ENCODE results near the gene ABHD16B.

DNA sequence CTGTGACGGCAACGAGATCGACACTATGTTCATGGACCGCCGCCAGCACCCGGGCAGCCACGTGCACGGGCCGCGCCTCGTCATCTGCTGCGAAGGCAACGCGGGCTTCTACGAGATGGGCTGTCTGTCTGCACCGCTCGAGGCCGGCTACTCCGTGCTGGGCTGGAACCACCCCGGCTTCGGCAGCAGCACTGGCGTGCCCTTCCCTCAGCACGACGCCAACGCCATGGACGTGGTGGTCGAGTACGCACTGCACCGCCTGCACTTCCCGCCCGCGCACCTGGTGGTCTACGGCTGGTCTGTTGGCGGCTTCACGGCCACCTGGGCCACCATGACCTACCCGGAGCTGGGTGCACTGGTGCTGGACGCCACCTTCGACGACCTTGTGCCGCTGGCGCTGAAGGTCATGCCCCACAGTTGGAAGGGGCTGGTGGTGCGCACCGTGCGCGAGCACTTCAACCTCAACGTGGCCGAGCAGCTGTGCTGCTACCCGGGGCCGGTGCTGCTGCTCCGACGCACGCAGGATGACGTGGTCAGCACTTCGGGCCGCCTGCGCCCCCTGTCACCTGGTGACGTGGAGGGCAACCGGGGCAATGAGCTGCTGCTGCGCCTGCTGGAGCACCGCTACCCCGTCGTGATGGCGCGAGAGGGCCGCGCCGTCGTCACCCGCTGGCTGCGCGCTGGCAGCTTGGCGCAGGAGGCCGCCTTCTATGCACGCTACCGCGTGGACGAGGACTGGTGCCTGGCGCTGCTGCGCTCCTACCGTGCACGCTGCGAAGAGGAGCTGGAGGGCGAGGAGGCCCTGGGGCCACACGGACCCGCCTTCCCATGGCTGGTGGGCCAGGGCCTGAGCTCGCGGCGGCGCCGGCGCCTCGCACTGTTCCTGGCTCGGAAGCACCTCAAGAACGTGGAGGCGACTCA, 943 bp downstream of the ABHD16B start:
- no peak for TF ChIP-seq EZH2 (IDR thresholded peaks at IDR 0.05; ENCODE audit: borderline replicate concordance, low read length)
- TF ChIP-seq, protein P1, sequence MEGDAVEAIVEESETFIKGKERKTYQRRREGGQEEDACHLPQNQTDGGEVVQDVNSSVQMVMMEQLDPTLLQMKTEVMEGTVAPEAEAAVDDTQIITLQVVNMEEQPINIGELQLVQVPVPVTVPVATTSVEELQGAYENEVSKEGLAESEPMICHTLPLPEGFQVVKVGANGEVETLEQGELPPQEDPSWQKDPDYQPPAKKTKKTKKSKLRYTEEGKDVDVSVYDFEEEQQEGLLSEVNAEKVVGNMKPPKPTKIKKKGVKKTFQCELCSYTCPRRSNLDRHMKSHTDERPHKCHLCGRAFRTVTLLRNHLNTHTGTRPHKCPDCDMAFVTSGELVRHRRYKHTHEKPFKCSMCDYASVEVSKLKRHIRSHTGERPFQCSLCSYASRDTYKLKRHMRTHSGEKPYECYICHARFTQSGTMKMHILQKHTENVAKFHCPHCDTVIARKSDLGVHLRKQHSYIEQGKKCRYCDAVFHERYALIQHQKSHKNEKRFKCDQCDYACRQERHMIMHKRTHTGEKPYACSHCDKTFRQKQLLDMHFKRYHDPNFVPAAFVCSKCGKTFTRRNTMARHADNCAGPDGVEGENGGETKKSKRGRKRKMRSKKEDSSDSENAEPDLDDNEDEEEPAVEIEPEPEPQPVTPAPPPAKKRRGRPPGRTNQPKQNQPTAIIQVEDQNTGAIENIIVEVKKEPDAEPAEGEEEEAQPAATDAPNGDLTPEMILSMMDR (IDR thresholded peaks at IDR 0.05; ENCODE audit: low read length): no peak
